Astrocyte (in vitro differentiated cells and primary cell): Measurements from ENCODE around the gene HECTD2. TPM values are rescaled to one million over a fixed set of nuclear protein-coding genes. Genes with fewer than 3 reads are reported as not detected.
A peak's percentile ranks its signal among the peaks of the same experiment; 100 is the strongest.

ENCODE experiments used
- DNase-seq: peaks from one replicate; pipeline ENCODE4 v3.0.0-alpha.2; 2010; ENCODE audit warnings: low read depth
- FAIRE-seq: peaks from 2 replicates; lab custom pipeline; 2011; peaks lifted over from hg19 to GRCh38; lab: Jason Lieb, UNC
- H2AFZ ChIP-seq: 2 replicates; pipeline ENCODE4 v1.6.0; 2012; ENCODE audit warnings: low read depth, low read length, inconsistent platforms
- H3K27ac ChIP-seq: 2 replicates; pipeline ENCODE4 v1.5.1; 2011; ENCODE audit warnings: low read depth, low read length, inconsistent platforms
- H3K27me3 ChIP-seq: 2 replicates; pipeline ENCODE4 v1.6.0; 2011; ENCODE audit warnings: low read length, inconsistent platforms; ENCODE audit not compliant: insufficient read depth
- H3K36me3 ChIP-seq: 2 replicates; pipeline ENCODE4 v1.5.1; 2011; ENCODE audit warnings: low read length, inconsistent platforms; ENCODE audit not compliant: insufficient read depth
- H3K4me1 ChIP-seq: 2 replicates; pipeline ENCODE4 v1.5.1; 2011; ENCODE audit warnings: low read length, inconsistent platforms; ENCODE audit not compliant: insufficient read depth
- H3K4me2 ChIP-seq: 2 replicates; pipeline ENCODE4 v1.6.0; 2012; ENCODE audit warnings: low read length, inconsistent platforms
- H3K4me3 ChIP-seq: 2 replicates; pipeline ENCODE4 v1.5.1; 2011; ENCODE audit warnings: low read depth, mild to moderate bottlenecking, low read length, inconsistent platforms; ENCODE audit not compliant: insufficient read depth
- H3K79me2 ChIP-seq: 2 replicates; pipeline ENCODE4 v1.6.0; 2012; ENCODE audit warnings: mild to moderate bottlenecking, low read length, inconsistent platforms; ENCODE audit not compliant: insufficient read depth
- H3K9ac ChIP-seq: 2 replicates; pipeline ENCODE4 v1.6.0; 2012; ENCODE audit warnings: mild to moderate bottlenecking, low read length, inconsistent platforms
- H3K9me3 ChIP-seq: 2 replicates; pipeline ENCODE4 v1.5.1; 2012; ENCODE audit warnings: low read depth, mild to moderate bottlenecking, low read length, inconsistent platforms; ENCODE audit not compliant: insufficient read depth
- H4K20me1 ChIP-seq: 2 replicates; pipeline ENCODE4 v1.6.0; 2012; ENCODE audit warnings: low read length, inconsistent platforms; ENCODE audit not compliant: insufficient read depth
- H3K27ac Mint-ChIP-seq: one replicate; pipeline ENCODE4 v1.8.0; 2021; ENCODE audit warnings: mild to moderate bottlenecking, mixed read lengths; ENCODE audit not compliant: unreplicated experiment
- H3K27me3 Mint-ChIP-seq: one replicate; pipeline ENCODE4 v1.8.0; 2021; ENCODE audit warnings: low read depth, mixed read lengths; ENCODE audit not compliant: unreplicated experiment
- H3K36me3 Mint-ChIP-seq: one replicate; pipeline ENCODE4 v1.8.0; 2021; ENCODE audit warnings: low read depth, mixed read lengths; ENCODE audit not compliant: unreplicated experiment
- H3K4me1 Mint-ChIP-seq: one replicate; pipeline ENCODE4 v1.8.0; 2021; ENCODE audit warnings: low read depth, mixed read lengths; ENCODE audit not compliant: unreplicated experiment
- H3K4me3 Mint-ChIP-seq: one replicate; pipeline ENCODE4 v1.8.0; 2021; ENCODE audit warnings: mild to moderate bottlenecking, moderate library complexity, mixed read lengths; ENCODE audit not compliant: unreplicated experiment
- H3K9me3 Mint-ChIP-seq: one replicate; pipeline ENCODE4 v1.8.0; 2021; ENCODE audit warnings: mild to moderate bottlenecking, mixed read lengths; ENCODE audit not compliant: unreplicated experiment
- CTCF ChIP-seq: IDR thresholded peaks from 2 replicates; pipeline ENCODE4 v1.5.1; 2011; ENCODE audit warnings: low read depth, mild to moderate bottlenecking, inconsistent platforms, low read length, moderate library complexity; ENCODE audit not compliant: insufficient read depth
- EZH2 ChIP-seq: IDR thresholded peaks from 2 replicates; pipeline ENCODE4 v1.6.1; 2012; ENCODE audit warnings: mild to moderate bottlenecking, low read length, inconsistent platforms; ENCODE audit not compliant: insufficient read depth
- total RNA-seq: library from RNA; stranded (reverse); gene quantifications from 2 replicates; pipeline ENCODE4 v1.2.1, GENCODE V29; 2021

Gene HECTD2
- total RNA-seq, 1 donor from 2014 or later, result 11.9 TPM

GRCh38 chr10:91512458-91512857 lies 102.3 kb downstream of the HECTD2 start:
- H3K36me3 Mint-ChIP-seq, result peaks cover 3% of the 10 kb centered on the region
- Histone ChIP-seq H3K27me3 (no peaks in the 10 kb centered on the region), H3K79me2 (no peaks in the 10 kb centered on the region), H3K36me3 (peaks cover 4% of the 10 kb centered on the region), H2AFZ (no peak overlapping the region), H3K4me3 (no peak overlapping the region), H3K4me1 (peaks cover 7% of the 10 kb centered on the region), H3K4me2 (no peak overlapping the region), H3K27ac (peak overlapping the region; percentile 30), H3K9me3 (no peaks in the 10 kb centered on the region), H3K9ac (no peak overlapping the region), H4K20me1 (no peaks in the 10 kb centered on the region)
- no peak for DNase-seq
- H3K9me3 Mint-ChIP-seq, result peaks cover under 1% of the 10 kb centered on the region
- no peaks in the 10 kb centered on the region for H3K27me3 Mint-ChIP-seq
- FAIRE-seq, result no peak
- no peak overlapping the region for H3K4me3 Mint-ChIP-seq
- peaks cover 18% of the 10 kb centered on the region for H3K4me1 Mint-ChIP-seq
- TF ChIP-seq EZH2, result no peak
- no peak for TF ChIP-seq CTCF
- peak overlapping the region; percentile 98 for H3K27ac Mint-ChIP-seq

- H3K9ac ChIP-seq, result no peak overlapping the region
- Mint-ChIP-seq H3K4me1 (peaks cover 18% of the 10 kb centered on the region), H3K36me3 (peaks cover 8% of the 10 kb centered on the region), H3K9me3 (peaks cover 1% of the 10 kb centered on the region), H3K27ac (no peak overlapping the region), H3K4me3 (no peak overlapping the region), H3K27me3 (no peaks in the 10 kb centered on the region)
- no peak overlapping the region for H2AFZ ChIP-seq
- TF ChIP-seq EZH2, result no peak
- no peak for TF ChIP-seq CTCF
- peaks cover 4% of the 10 kb centered on the region for H3K36me3 ChIP-seq
- no peaks in the 10 kb centered on the region for H4K20me1 ChIP-seq
- no peaks in the 10 kb centered on the region for H3K79me2 ChIP-seq
- H3K27me3 ChIP-seq, result no peaks in the 10 kb centered on the region
- peaks cover 7% of the 10 kb centered on the region for H3K4me1 ChIP-seq
- no peak overlapping the region for H3K27ac ChIP-seq
- H3K4me2 ChIP-seq, result no peak overlapping the region
- H3K9me3 ChIP-seq, result no peaks in the 10 kb centered on the region
- peak; percentile 49 for DNase-seq
- H3K4me3 ChIP-seq, result no peak overlapping the region
- no peak for FAIRE-seq
These were observed 103.7 kb downstream of the HECTD2 start for GRCh38 chr10:91513598-91514424.

- peak; percentile 56 for DNase-seq
- peaks cover 4% of the 10 kb centered on the region for H3K36me3 ChIP-seq
- peaks cover 7% of the 10 kb centered on the region for H3K4me1 ChIP-seq
- FAIRE-seq, result peak; percentile 54
- Mint-ChIP-seq H3K27ac (no peak overlapping the region), H3K27me3 (no peaks in the 10 kb centered on the region), H3K4me1 (peaks cover 19% of the 10 kb centered on the region), H3K4me3 (no peak overlapping the region), H3K36me3 (peaks cover 10% of the 10 kb centered on the region), H3K9me3 (peaks cover 1% of the 10 kb centered on the region)
- no peak overlapping the region for H3K9ac ChIP-seq
- no peaks in the 10 kb centered on the region for H3K9me3 ChIP-seq
- no peaks in the 10 kb centered on the region for H3K79me2 ChIP-seq
- no peaks in the 10 kb centered on the region for H4K20me1 ChIP-seq
- H3K27me3 ChIP-seq, result no peaks in the 10 kb centered on the region
- H2AFZ ChIP-seq, result no peak overlapping the region
- no peak for TF ChIP-seq CTCF
- no peak for TF ChIP-seq EZH2
- H3K4me3 ChIP-seq, result no peak overlapping the region
- H3K4me2 ChIP-seq, result no peak overlapping the region
- no peak overlapping the region for H3K27ac ChIP-seq
These were observed 104.6 kb downstream of the HECTD2 start for GRCh38 chr10:91514787-91515186.
